Activated CD8-positive, alpha-beta memory T cell treated with anti-CD3 and anti-CD28 coated beads, Interleukin-2, amount 50 U/mL, for 4 hours (primary cell): Measurements from ENCODE around the gene TTC39B.

ENCODE experiments used
- DNase-seq: peaks from one replicate; pipeline ENCODE4 v3.0.0-alpha.2; 2020

The TTC39B gene

DNA sequence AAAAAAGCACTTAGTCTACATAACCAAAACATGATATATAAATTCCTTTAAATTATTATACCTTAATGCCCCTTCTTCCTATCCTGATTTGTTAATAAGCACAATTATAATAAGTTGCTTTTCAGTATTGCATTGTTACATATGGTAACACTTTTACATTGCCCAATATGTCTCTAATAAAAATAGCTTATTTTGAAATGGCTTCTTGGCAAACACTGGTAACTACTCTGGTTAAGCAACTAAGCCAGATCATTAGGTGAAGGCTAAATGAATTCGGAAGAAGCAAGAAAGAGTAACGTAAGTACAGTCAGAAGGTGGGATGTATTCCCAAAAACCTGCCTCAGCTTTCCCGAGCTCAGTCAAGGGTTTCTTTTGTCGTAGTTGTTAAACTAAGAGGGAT, 85.3 kb downstream of the TTC39B start:
- no peak for DNase-seq

GRCh38 chr9:15220658-15221318, 86.2 kb downstream of the TTC39B start:
- no peak for DNase-seq

DNA sequence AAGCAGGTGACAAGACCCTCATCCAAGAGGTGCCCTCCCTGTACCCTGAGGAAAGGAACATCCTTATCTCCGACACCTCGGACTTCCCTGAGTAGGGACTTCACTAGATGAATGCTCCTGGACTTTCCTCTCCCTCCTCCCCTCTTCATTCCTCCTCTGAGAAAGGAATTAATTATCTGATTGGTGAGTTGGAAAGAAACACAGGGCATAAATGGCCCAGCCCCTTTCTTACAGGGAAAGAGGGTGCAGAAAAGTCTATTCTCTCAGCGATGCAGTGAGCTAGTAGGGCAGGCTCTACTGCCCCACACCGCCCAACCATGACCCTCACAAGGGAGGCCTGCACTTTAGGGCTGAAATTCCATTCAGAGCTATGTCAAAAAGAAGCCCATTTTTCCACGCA, 87.5 kb downstream of the TTC39B start:
- no peak for DNase-seq

DNA sequence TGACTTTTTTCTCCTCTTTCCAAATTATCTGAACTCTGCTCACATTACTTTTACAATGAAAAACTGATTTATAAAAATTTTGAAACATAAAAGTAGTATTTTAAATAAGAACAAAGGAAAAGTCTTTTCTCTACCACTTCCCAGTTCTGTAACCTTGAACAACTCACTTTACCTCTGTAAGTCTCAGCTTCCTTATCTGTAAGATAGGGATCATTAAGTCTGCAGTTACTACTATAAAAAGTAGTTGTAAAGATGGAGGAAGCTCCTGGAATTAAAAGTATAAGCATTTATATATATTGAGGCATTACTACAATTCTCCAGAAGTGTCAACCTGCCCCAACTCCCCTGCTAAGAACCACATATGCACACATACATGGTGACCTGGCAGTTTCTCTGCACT, 88.0 kb downstream of the TTC39B start:
- DNase-seq = no peak

GRCh38 chr9:15213249-15213648, 93.8 kb downstream of the TTC39B start:
- no peak for DNase-seq

DNA sequence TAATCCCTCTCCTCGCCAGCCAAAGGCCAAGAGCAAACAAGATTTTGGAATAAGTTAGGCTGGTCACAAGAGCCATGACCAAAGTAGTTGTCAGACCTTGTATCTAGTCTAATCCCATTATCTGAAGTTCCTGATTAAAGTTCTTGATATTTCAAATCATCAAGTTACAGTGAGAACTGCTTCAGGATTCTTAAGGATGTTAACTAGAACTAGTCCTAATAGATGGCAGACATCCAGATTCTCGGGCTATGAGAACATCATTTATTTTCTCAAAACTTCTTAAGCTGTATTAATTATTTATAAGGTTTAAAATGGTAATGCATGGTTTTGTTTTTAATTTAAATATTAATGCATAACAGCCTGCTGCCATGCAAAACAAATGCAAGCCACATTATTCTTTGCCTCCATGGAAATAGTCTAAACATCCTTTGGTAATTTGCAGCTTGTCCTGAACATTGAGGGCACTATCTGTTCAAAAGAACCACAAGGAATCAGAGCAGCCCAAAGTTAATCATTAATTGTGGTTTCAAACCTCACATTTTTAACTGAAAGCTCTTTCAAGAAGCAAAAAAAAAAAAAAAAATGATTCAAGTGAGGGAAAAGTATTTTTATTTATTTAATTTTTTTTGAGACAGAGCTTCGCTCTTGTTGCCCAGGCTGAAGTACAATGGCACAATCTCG, 95.1 kb downstream of the TTC39B start:
- no peak for DNase-seq

DNA sequence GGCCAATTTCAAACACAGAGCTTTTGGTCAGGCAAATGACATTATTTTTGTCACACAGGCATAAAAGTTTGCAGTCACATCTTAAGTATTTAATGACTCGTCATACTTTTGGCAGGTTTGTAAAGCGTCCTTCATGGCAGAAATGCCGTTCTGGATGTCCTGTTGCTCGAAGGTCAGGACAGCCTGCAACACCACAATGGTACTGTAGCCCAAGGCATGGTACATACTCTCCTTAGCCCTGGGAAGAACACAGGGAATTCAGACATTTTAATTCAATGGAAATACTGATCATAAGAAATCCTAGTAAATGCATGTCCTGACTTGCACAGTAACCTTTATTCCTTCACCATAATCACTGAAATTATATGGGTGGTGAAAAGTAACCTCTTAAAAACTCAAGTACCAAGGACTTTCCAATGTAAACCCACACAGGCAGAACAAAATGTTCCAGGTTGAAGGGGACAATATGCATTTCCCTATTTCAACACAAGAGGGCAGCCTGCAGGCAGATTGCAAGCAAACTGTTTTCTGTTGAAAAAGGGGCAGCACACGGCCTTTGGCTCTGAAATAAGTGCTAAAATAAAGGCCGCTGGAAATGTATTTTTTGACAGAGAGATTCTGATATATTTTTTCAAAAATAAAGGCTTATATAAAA, 95.7 kb downstream of the TTC39B start:
- peak; percentile 43 for DNase-seq

GRCh38 chr9:15206903-15207696, 99.9 kb downstream of the TTC39B start:
- DNase-seq = no peak

DNA sequence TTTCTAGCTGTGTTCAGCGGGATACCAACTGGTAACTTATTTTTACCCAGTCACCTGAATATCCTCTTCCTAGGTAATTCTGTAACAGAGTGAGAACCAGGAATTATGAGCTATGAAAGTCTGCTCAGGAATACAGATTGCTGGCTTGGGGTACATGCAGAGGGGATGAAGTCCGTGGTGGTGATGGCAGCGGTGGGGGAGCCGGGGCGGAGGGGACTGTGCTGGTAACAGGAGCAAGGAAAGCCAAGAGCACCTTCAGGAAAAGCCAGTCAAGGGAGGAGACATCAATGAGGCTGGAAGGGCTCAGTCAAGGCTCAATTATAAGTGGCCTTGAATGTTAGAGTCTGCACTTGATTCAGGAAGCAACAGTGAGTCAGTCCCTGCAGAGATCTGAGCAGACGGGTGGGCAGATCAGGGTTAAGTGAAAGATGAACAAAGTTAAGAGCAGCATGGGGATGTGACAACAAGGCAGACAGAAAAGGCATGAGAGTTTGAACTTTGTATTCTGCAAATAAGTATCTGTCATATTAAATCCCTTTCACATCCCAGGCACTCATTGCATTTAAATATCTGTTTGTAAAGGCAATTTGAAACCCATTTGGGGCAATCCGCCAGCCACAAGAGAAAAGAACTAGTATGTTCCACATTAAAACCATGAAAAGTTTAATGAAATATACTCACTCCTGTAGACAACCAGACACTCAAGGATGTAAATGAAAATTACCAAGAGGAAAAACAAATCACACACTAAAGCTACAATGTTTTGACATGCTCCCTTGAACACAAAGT, 101.2 kb downstream of the TTC39B start:
- DNase-seq = no peak

GRCh38 chr9:15203581-15203980, 103.4 kb downstream of the TTC39B start:
- no peak for DNase-seq

DNA sequence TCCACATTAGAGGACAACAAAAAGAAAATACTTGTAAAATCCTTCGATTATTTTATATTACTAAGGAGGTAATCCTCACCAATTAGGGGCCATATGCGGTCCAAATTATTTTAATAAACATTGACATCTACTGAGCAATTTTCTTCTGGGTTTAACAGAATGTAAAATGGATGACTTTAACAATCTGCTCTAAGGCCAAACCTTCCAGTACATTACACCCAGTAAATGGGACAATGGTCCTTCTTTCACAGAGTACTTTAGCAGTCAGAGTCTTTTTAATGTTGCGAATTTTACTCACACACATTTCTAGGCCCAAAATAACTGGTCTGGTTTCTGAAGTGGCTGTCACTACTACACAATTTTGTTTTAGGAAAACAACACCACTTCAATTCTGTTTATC, 106.9 kb downstream of the TTC39B start:
- no peak for DNase-seq

DNA sequence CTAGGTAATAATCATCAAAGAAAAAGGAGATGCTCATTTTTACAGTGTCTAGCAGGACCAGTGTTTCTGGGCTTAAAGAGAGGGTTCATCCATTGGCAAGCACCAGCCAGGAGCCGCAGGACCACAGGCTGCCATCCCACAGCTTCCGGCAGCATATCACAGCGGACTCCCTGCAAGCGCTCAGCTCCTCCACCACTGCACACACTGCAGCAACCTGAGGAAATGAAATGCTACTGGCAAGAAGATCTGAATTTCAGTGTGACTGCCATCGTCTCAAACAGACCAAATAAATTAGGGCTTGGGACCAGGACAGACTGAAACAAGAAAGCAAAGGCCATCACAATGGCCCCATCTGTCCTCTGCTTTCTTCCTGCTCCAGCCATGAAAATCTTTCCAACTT, 114.2 kb downstream of the TTC39B start:
- no peak for DNase-seq

- DNase-seq = no peak
Observed at GRCh38 chr9:15191378-15191777, 115.6 kb downstream of the TTC39B start.

DNA sequence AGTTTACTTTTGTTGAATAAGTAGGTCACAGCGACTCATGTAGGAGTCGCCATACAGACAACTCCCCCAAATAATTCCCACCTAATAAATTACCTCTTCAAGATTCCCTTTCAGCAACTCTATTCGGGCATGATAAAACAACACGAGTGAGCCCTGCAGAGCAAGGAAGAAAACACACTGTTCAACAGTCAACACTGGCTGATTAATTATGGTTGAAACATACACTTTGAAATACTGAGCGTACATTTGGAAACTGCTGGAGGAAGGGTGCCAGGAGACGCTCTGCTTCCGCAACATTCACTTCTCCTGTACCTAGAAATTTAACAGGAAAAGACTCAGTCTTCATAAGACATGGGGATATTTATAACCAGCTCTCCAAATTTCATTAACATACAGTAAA, 117.5 kb downstream of the TTC39B start:
- DNase-seq = no peak

DNA sequence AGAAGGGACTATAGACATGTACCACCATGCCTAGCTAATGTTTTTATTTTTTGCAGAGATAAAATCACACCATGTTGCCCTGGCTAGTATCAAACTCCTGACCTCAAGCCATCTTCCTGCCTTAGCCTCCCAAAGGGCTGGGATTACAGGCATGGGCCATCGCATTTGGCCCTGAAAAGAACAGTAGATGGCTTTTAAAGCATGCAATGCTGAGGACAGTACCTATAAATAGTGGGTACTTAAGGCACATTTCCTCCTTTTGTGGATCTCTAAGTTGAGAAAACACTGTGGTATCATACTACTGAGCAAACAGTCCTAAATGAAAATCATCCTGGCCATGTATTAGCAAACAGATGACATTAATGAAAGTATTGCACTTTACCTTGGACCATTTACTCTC, 119.4 kb downstream of the TTC39B start:
- DNase-seq = no peak

GRCh38 chr9:15182730-15183129, 124.3 kb downstream of the TTC39B start:
- no peak for DNase-seq

DNA sequence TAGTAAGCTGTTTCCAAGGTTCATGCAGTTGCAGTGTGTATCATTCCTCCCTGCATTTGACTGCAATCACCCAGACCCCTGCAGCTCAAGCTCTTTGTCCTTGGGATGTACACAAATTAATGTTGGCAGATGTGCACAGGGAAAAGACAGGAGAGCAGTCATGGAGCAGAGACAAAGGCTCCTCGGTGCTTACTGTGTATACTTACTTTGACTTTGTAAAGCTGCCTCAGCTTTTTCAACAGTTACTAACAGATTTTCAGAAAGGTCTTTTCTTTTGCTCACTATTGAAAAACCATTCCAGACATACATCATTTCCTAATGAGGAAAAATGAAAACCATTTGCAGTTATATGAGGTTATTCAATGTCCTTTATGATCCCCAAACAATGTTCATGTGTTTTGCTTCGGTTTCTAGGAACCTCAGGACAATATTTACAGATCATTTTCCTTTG, 124.9 kb downstream of the TTC39B start:
- no peak for DNase-seq

GRCh38 chr9:15180124-15180523, 126.9 kb downstream of the TTC39B start:
- DNase-seq = no peak

GRCh38 chr9:15178631-15179030, 128.4 kb downstream of the TTC39B start:
- no peak for DNase-seq

DNA sequence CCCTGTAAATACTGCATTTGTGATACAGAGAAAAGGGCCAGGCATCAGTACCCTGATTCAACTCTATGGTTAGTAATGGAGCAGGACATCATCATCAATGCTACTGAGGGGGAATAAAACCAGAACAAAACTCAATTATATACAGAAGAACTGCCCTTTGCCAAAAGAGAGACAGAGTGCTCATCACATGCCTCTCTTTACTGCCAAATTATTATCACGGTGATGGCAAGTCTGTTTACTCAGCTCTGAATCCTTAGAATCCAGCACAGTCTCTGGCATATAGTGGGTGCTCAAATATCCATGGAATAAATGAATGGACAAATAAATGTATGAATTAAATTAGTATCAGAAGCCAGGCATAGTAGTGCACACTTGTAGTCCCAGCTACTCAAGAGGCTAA, 130.2 kb downstream of the TTC39B start:
- DNase-seq = no peak

DNA sequence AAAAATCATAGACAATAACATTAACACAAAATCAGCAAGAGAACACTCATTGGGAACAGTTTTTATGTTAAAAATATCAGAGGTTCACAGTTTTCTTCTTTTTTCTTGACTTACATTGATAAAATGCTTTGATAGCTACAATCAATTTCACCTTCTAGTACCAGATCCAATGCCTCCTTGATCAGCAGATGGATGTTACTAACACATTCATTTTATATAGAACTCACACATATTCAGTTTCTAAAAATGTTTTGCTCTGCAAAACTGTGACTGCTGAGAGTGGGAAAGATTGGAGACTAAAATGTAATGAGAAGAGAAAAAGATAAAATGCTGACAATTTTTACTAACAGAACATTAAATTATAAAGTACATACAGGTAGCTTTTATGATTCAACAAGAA, 143.1 kb downstream of the TTC39B start:
- DNase-seq = no peak

GRCh38 chr9:15161753-15162152, 145.3 kb downstream of the TTC39B start:
- no peak for DNase-seq

GRCh38 chr9:15160673-15161072, 146.3 kb downstream of the TTC39B start:
- no peak for DNase-seq
